ENCODE data around the gene FOXC2.
A peak's percentile ranks its signal among the peaks of the same experiment; 100 is the strongest.

FOXC2 gene

DNA sequence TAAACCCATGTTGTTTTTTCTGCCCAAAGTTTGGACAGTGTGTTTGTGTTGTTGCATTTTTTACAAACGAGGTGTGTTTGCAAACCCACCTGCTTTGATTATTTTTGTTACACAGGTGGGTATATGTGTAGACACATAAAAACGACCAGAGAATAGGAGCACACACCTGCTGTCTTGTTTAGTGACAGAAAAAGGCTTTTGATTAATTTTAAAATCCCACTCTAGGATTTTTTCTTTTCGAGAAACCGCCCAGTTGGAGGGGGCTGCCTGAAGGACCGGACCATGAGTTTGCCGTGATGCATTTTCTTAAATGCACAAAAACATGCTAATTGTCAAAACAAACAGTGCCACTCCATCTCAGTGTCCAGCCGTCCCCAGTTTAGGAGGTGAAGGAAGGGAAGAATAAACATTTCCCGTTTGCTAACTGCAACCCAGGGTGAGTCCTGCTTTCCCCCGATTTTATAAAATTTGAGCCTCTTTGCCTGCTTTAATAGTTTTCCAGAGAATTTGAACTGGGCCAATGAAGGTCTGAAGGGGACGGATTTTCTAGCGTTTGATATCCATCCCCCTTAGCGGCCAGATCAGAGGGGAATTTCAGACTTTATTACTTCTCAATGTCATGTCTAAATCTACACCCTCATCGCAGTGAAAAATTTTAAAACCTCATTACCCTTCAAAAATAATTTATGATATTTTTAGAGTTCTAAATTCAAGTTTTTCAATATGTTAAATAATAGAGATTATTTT lies 3.2 kb downstream of the FOXC2 start:
- H3K4me3 ChIP-seq (ENCODE audit: low read depth, low read length), result peak overlapping the region; percentile 85
- TF ChIP-seq, protein P1, sequence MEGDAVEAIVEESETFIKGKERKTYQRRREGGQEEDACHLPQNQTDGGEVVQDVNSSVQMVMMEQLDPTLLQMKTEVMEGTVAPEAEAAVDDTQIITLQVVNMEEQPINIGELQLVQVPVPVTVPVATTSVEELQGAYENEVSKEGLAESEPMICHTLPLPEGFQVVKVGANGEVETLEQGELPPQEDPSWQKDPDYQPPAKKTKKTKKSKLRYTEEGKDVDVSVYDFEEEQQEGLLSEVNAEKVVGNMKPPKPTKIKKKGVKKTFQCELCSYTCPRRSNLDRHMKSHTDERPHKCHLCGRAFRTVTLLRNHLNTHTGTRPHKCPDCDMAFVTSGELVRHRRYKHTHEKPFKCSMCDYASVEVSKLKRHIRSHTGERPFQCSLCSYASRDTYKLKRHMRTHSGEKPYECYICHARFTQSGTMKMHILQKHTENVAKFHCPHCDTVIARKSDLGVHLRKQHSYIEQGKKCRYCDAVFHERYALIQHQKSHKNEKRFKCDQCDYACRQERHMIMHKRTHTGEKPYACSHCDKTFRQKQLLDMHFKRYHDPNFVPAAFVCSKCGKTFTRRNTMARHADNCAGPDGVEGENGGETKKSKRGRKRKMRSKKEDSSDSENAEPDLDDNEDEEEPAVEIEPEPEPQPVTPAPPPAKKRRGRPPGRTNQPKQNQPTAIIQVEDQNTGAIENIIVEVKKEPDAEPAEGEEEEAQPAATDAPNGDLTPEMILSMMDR (IDR thresholded peaks at IDR 0.05; ENCODE audit: low read depth, low read length), result no peak

DNA sequence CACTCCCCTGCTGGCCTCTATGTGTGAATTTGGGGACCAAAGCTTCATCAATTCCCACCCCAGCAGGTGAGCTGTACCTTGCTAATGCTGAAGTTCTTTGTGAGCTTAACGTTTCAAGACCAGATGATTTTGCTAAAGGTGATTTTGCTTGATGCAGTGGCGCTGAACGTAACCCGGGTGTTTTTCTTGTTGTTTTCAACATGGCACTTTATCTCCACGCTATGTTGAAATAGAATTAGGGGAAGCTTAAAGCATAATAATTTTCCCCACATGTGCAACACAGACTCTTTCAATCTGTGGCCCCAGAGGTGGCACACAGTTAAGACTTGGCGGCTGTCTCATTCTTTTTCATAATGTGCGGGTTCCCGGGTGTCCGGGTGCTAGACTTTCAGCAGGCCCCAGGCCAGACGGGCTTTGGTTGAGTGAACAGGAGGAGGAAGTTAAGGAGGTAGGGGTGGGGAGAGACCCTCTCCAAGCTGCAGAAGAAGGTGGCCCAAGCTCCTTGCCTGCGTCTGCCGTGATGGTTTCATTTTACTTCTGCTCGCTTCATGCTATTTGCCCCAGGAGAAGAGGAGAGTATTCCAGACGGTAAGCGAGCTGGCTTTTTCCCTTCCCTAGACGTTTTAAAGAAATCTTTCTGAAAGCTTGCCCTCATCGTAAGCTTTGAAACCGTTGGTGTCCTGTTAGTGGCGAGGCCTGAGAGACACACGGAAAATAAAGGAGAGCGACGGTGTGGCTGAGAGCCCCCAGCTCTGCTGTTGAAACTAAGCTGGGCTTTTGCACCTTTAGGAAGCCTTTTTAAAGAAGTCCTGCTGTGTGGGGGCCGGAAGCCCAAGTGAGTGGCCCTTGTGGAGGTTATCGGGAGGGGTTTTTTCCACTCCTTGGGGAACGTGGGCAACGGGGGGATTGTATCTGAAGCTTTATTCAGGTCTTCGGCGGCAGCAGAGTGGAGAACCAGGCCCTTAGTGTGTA lies 4.2 kb downstream of the FOXC2 start:
- TF ChIP-seq, protein P1 (IDR thresholded peaks at IDR 0.05; ENCODE audit: low read depth, low read length), result no peak
- H3K4me3 ChIP-seq (ENCODE audit: low read depth, low read length), result peak overlapping the region; percentile 85

DNA sequence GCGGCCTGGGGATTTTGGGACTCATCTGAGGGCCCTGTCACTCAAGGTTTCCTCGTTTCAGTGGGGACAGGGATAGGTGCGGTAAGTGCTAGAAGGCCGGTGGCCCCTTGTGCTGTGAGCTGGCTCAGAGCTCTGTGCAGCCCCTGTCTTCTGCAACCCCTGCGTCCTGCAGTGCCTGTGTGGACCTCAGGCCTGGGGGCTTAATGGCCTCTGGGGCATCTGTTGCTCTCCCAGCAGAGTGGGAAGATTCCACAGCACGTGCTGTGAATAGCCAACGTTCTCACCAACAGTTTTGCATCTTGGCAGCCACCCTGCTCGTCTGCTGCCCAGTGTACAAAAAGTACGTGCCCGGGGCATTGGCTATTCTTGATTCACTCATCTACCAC lies 4.9 kb downstream of the FOXC2 start:
- TF ChIP-seq, protein P1 (IDR thresholded peaks at IDR 0.05; ENCODE audit: low read depth, low read length), result no peak
- H3K4me3 ChIP-seq (ENCODE audit: low read depth, low read length), result no peak overlapping the region

DNA sequence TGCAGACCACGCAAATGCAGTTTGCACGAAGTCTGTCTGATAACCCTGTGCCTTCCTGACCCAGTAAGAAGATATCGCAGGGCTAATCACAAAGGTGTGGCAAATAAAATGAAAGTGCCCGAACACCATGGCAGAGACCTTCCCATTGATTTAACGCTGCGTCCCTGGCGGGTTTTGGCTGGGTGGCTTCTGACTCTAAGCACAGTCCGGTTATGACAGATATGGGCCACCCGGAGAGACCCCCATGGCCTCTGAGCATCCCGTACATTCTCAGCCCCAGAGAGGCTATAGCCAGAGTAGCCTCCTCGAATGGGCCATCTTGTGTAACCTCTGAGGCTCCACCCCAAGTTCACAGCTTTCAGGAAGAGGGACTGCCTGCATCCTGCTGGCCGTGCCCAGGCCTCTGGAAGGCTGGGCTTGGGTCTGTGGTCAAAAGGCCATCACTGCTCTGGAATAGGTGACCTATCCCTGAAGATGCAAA lies 5.5 kb downstream of the FOXC2 start:
- no peak overlapping the region for H3K4me3 ChIP-seq (ENCODE audit: low read depth, low read length)
- TF ChIP-seq, protein P1 (IDR thresholded peaks at IDR 0.05; ENCODE audit: low read depth, low read length), result no peak

DNA sequence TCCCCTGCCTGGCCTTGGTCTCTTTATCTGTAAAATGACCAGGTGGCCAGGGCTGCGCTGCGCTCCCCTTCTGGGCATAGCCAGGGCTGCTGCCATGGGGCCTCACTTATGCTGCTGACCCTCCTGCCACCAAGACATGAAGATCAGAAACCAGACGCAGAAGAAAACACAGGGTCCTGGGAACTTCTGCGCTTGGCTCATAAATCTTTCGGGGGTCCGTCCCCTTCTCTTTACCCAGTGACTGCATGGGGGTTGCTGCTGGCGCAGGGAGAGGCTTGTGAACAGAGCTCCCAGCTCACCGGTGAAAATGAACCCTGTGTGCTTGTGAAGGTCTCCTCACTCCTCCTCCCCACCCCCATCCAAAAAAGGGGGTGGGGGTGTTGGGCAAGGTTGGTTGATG lies 6.0 kb downstream of the FOXC2 start:
- TF ChIP-seq, protein P1 (IDR thresholded peaks at IDR 0.05; ENCODE audit: low read depth, low read length), result no peak
- no peak overlapping the region for H3K4me3 ChIP-seq (ENCODE audit: low read depth, low read length)

DNA sequence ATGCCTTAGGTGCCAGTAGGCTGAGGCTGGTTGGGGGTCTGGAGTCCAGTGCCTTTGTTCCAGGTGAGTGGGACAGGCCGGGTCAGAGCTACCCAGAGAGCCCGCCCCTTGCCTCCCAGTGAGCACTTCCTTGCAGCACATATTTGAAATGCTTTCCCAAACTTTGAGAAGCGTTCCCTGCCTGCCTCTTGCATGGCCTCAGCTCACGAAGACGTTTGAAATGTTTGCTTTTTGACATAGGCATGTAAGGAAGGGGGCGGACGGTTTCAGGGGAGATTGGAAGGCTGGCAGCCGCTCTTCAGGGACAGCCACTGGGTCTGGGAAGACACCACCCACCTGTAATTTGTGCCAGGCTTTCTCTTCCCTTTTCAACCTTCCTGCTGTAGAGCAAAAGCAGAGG lies 6.6 kb downstream of the FOXC2 start:
- TF ChIP-seq, protein P1 (IDR thresholded peaks at IDR 0.05; ENCODE audit: low read depth, low read length), result no peak
- H3K4me3 ChIP-seq (ENCODE audit: low read depth, low read length), result no peak overlapping the region
